Natural killer cell treated with Interleukin-12 subunit alpha and Interleukin-12 subunit beta and Interleukin-15 and Interleukin-18, amount 100 ng/mL, for 72 hours (primary cell): ENCODE results near the gene HOXD9. TPM values are rescaled to one million over a fixed set of nuclear protein-coding genes. Genes with fewer than 3 reads are reported as not detected.

ENCODE experiments used
- ATAC-seq, 2 donors: fragments of 150-1000 bp; cut with Tn5 transposase in 1 of 2; sonication (Bioruptor Pico), chemical (Tn5 transposase) in 1 of 2; 2 replicates each; pipeline ENCODE4 v1.10.0; 2021
- DNase-seq: peaks from one replicate; pipeline ENCODE4 v3.0.0; 2022; ENCODE audit warnings: low spot score
- H3K27ac Mint-ChIP-seq, 2 donors: 1 replicate in 1 of 2; 2 replicates in 1 of 2; pipeline ENCODE4 v1.8.0; 2022; ENCODE audit warnings: mixed read lengths in 2 of 2, mild to moderate bottlenecking in 1 of 2, moderate library complexity in 1 of 2
- H3K27me3 Mint-ChIP-seq, 2 donors: 1 replicate in 1 of 2; 2 replicates in 1 of 2; pipeline ENCODE4 v1.8.0; 2022; ENCODE audit warnings: mixed read lengths in 2 of 2
- H3K36me3 Mint-ChIP-seq: one replicate; pipeline ENCODE4 v1.8.0; 2022; ENCODE audit warnings: mixed read lengths
- H3K4me1 Mint-ChIP-seq, 2 donors: 1 replicate in 1 of 2; 2 replicates in 1 of 2; pipeline ENCODE4 v1.8.0; 2022; ENCODE audit warnings: low read depth in 2 of 2, mixed read lengths in 2 of 2, mild to moderate bottlenecking in 1 of 2
- H3K4me3 Mint-ChIP-seq: one replicate; pipeline ENCODE4 v1.8.0; 2022; ENCODE audit warnings: mixed read lengths
- H3K9me3 Mint-ChIP-seq: 2 replicates; pipeline ENCODE4 v1.8.0; 2022; ENCODE audit warnings: mixed read lengths
- total RNA-seq, 2 donors: library from RNA; stranded (reverse); gene quantifications; one replicate each; pipeline ENCODE4 v1.2.3, GENCODE V29; 2022

The HOXD9 gene
- total RNA-seq, 2 donors from 2014 or later = not detected

- Mint-ChIP-seq H3K36me3 (no peaks in the 10 kb centered on the region), H3K27me3 (peaks cover 46 to 60% of the 10 kb centered on the region in 2 donors), H3K9me3 (no peaks in the 10 kb centered on the region), H3K4me3 (no peak overlapping the region), H3K27ac (no peak overlapping the region), H3K4me1 (peaks cover 0 to 4% of the 10 kb centered on the region in 2 donors)
- DNase-seq (no peak), ATAC-seq (no peak)
Measured at GRCh38 chr2:176172895-176173566, 50.5 kb downstream of the HOXD9 start.

GRCh38 chr2:176173567-176174381 lies 51.3 kb downstream of the HOXD9 start:
- Mint-ChIP-seq H3K36me3 (no peaks in the 10 kb centered on the region), H3K4me3 (no peak overlapping the region), H3K27me3 (peaks cover 46 to 63% of the 10 kb centered on the region in 2 donors), H3K4me1 (peaks cover 0 to 4% of the 10 kb centered on the region in 2 donors), H3K27ac (no peak overlapping the region), H3K9me3 (no peaks in the 10 kb centered on the region)
- no peak for DNase-seq
- no peak for ATAC-seq

GRCh38 chr2:176174382-176174823 lies 51.9 kb downstream of the HOXD9 start:
- no peak overlapping the region for H3K27ac Mint-ChIP-seq
- no peaks in the 10 kb centered on the region for H3K9me3 Mint-ChIP-seq
- peaks cover 3% of the 10 kb centered on the region for H3K36me3 Mint-ChIP-seq
- ATAC-seq (no peak), DNase-seq (no peak)
- peaks cover 0 to 4% of the 10 kb centered on the region in 2 donors for H3K4me1 Mint-ChIP-seq
- no peak overlapping the region for H3K4me3 Mint-ChIP-seq
- H3K27me3 Mint-ChIP-seq = peaks cover 49 to 69% of the 10 kb centered on the region in 2 donors

Other genes starting within 250 kb of the HOXD9 start
- gene LNPK, start 120.5 kb upstream of the HOXD9 start, total RNA-seq = 10 to 100 TPM; 35.9 to 44.7 TPM
- not detected for gene EVX2, start 38.8 kb upstream of the HOXD9 start, total RNA-seq
- not detected for gene HOXD13, start 30.0 kb upstream of the HOXD9 start, total RNA-seq
- not detected for gene HOXD12, start 22.9 kb upstream of the HOXD9 start, total RNA-seq
- not detected for gene HOXD11, start 15.4 kb upstream of the HOXD9 start, total RNA-seq
- not detected for gene HOXD10, start 5.9 kb upstream of the HOXD9 start, total RNA-seq
- gene HOXD8, start 7.0 kb downstream of the HOXD9 start, total RNA-seq = not detected
- gene HOXD4, start 28.8 kb downstream of the HOXD9 start, total RNA-seq = not detected
- gene HOXD3, start 34.6 kb downstream of the HOXD9 start, total RNA-seq = not detected
- gene HOXD1, start 65.9 kb downstream of the HOXD9 start, total RNA-seq = not detected
- gene MTX2, start 146.7 kb downstream of the HOXD9 start, total RNA-seq = 10 to 100 TPM; 20.4 to 21.9 TPM